HepG2 (cell line): Measurements from ENCODE around the gene KCND2. TPM values are rescaled to one million over a fixed set of nuclear protein-coding genes. Genes with fewer than 3 reads are reported as not detected.

Experiments
- ATAC-seq: fragments of 200-7000 bp; cut with Tn5 transposase; 3 replicates; pipeline ENCODE4 v1.9.1; 2020; ENCODE audit warnings: mild to moderate bottlenecking, moderate library complexity
- BruUV-seq: library from RNA; stranded (reverse); fragments of 400-500 nt; replicated peaks from 2 replicates; lab custom pipeline; 2021; lab: Mats Ljungman, UMichigan
- CTCF ChIA-PET: fragments of 300-600 bp; formaldehyde crosslinking; extraction: SDS; loops from one replicate; lab custom pipeline; 2021; ENCODE audit warnings: low total read pairs, inconsistent platforms, low intra/inter-chr PET ratio; lab: Yijun Ruan, JAX
- POLR2A ChIA-PET: fragments of 350-600 bp; sonication (Branson Sonifier 250); formaldehyde crosslinking; loops from one replicate; lab custom pipeline; 2020; ENCODE audit warnings: antibody characterized with exemption, inconsistent platforms; lab: Yijun Ruan, JAX
- DNase-seq: peaks from one replicate; pipeline ENCODE4 v3.0.0-alpha.2; 2015; ENCODE audit warnings: low spot score
- FAIRE-seq: peaks from 3 replicates; lab custom pipeline; 2011; peaks lifted over from hg19 to GRCh38; lab: Jason Lieb, UNC
- H2AFZ ChIP-seq: one replicate; pipeline ENCODE4 v1.6.1; 2011; ENCODE audit warnings: low read length, inconsistent platforms
- H3K27ac ChIP-seq: fragments of 300-600 bp; 3 replicates; pipeline ENCODE4 v1.8.0; 2011; ENCODE audit warnings: mixed run types, mild to moderate bottlenecking, mixed read lengths, low read length, inconsistent platforms; ENCODE audit not compliant: insufficient read depth; ENCODE audit errors: extremely low read length
- H3K27me3 ChIP-seq, 2 experiments: fragments of 200-600 bp in 1 of 2; 2 replicates in 1 of 2; 3 replicates in 1 of 2; pipeline versions ENCODE4 v1.6.0 to v1.8.0; 2011; ENCODE audit warnings: low read length in 2 of 2, mild to moderate bottlenecking in 2 of 2, moderate library complexity in 2 of 2, inconsistent platforms in 1 of 2; ENCODE audit not compliant: insufficient read depth in 2 of 2, control insufficient read depth in 1 of 2
- H3K36me3 ChIP-seq, 2 experiments: fragments of 200-600 bp in 1 of 2; replicated peaks in 1 of 2; 2 replicates in 1 of 2; 3 replicates in 1 of 2; pipeline versions ENCODE4 v1.5.1 to v1.8.0; 2011; ENCODE audit warnings: low read length in 2 of 2, inconsistent platforms in 1 of 2; ENCODE audit not compliant: insufficient read depth in 2 of 2, control insufficient read depth in 1 of 2
- H3K4me1 ChIP-seq: 2 replicates; pipeline ENCODE4 v1.5.1; 2012; ENCODE audit warnings: low read length, inconsistent platforms; ENCODE audit not compliant: insufficient read depth
- H3K4me2 ChIP-seq: 2 replicates; pipeline ENCODE4 v1.6.0; 2011; ENCODE audit warnings: low read depth, low read length, inconsistent platforms
- H3K4me3 ChIP-seq, 3 experiments: fragments of 200-600 bp in 1 of 3; sonication (generic), shearing (Covaris generic) in 1 of 3; replicated peaks in 1 of 3; 2 replicates each; pipeline ENCODE4 v1.5.1; 2011 to 2016; ENCODE audit warnings: low read length in 3 of 3, inconsistent platforms in 2 of 3, low read depth in 2 of 3, mild to moderate bottlenecking in 2 of 3, control low read depth in 1 of 3, mixed read lengths in 1 of 3; ENCODE audit not compliant: insufficient read depth in 1 of 3
- H3K79me2 ChIP-seq: one replicate; pipeline ENCODE4 v1.6.1; 2011; ENCODE audit warnings: low read length, inconsistent platforms; ENCODE audit not compliant: insufficient read depth
- H3K9ac ChIP-seq: 2 replicates; pipeline ENCODE4 v1.6.0; 2011; ENCODE audit warnings: mild to moderate bottlenecking, low read depth, low read length, inconsistent platforms; ENCODE audit not compliant: insufficient read depth
- H3K9me3 ChIP-seq: 2 replicates; pipeline ENCODE4 v1.5.1; 2012; ENCODE audit warnings: mild to moderate bottlenecking, low read length
- H4K20me1 ChIP-seq: 2 replicates; pipeline ENCODE4 v1.6.0; 2011; ENCODE audit warnings: inconsistent platforms, mild to moderate bottlenecking, low read length, moderate library complexity; ENCODE audit not compliant: insufficient read depth
- ATAD3A ChIP-seq: sonication (generic); formaldehyde crosslinking; IDR thresholded peaks from 2 replicates; pipeline ENCODE4 v1.4.0; 2020; ENCODE audit warnings: missing genetic modification reagents
- BCLAF1 ChIP-seq: fragments of 450-650 bp; IDR thresholded peaks from 2 replicates; pipeline ENCODE4 v1.6.1; 2017; ENCODE audit warnings: mild to moderate bottlenecking
- CHD2 ChIP-seq: IDR thresholded peaks from 2 replicates; pipeline ENCODE4 v1.6.1; 2011; ENCODE audit warnings: low read depth, low read length, improper control_type of control experiment
- GFI1 ChIP-seq: sonication (generic); formaldehyde crosslinking; IDR thresholded peaks from 2 replicates; pipeline ENCODE4 v1.5.0; 2020; ENCODE audit warnings: missing genetic modification reagents, mild to moderate bottlenecking, borderline replicate concordance
- HES4 ChIP-seq: sonication (generic); formaldehyde crosslinking; IDR thresholded peaks from 2 replicates; pipeline ENCODE4 v1.9.0; 2021; ENCODE audit warnings: mild to moderate bottlenecking, missing genetic modification reagents, borderline replicate concordance
- HOXA5 ChIP-seq: sonication (generic); formaldehyde crosslinking; IDR thresholded peaks from 2 replicates; pipeline ENCODE4 v1.4.0; 2020; ENCODE audit warnings: missing genetic modification reagents
- KMT2B ChIP-seq: IDR thresholded peaks from 2 replicates; pipeline ENCODE4 v1.6.1; 2016; ENCODE audit warnings: missing genetic modification reagents, missing compliant biosample characterization
- RFX1 ChIP-seq: fragments of 450-650 bp; IDR thresholded peaks from 2 replicates; pipeline ENCODE4 v1.6.1; 2017
- TCF7L2 ChIP-seq: IDR thresholded peaks from 2 replicates; pipeline ENCODE4 v1.6.1; 2011; ENCODE audit warnings: mild to moderate bottlenecking, low read depth, low read length, moderate library complexity
- ZBTB26 ChIP-seq: IDR thresholded peaks from 2 replicates; pipeline ENCODE4 v1.6.1; 2016; ENCODE audit warnings: missing compliant biosample characterization, missing genetic modification reagents, borderline replicate concordance
- ZNF160 ChIP-seq: sonication (generic); formaldehyde crosslinking; IDR thresholded peaks from 2 replicates; pipeline ENCODE4 v1.8.0; 2022; ENCODE audit warnings: mild to moderate bottlenecking, inconsistent platforms, missing genetic modification reagents
- ZNF205 ChIP-seq: IDR thresholded peaks from 2 replicates; pipeline ENCODE4 v1.6.1; 2018; ENCODE audit warnings: missing biosample characterization, missing genetic modification reagents
- ZNF615 ChIP-seq: sonication (generic); formaldehyde crosslinking; IDR thresholded peaks from 2 replicates; pipeline ENCODE4 v1.5.0; 2020; ENCODE audit warnings: mild to moderate bottlenecking, missing genetic modification reagents, borderline replicate concordance
- ZNF672 ChIP-seq: sonication (generic); formaldehyde crosslinking; IDR thresholded peaks from 2 replicates; pipeline ENCODE4 v1.8.1; 2022; ENCODE audit warnings: missing genetic modification reagents
- ZNF773 ChIP-seq: sonication (generic); formaldehyde crosslinking; IDR thresholded peaks from 2 replicates; pipeline ENCODE4 v1.4.0; 2020; ENCODE audit warnings: missing genetic modification reagents, borderline replicate concordance
- ZNF777 ChIP-seq: sonication (generic); formaldehyde crosslinking; IDR thresholded peaks from 2 replicates; pipeline ENCODE4 v1.4.0; 2020; ENCODE audit warnings: missing genetic modification reagents
- ZNF841 ChIP-seq: sonication (generic); formaldehyde crosslinking; IDR thresholded peaks from 2 replicates; pipeline ENCODE4 v1.8.1; 2023; ENCODE audit warnings: missing genetic modification reagents, borderline replicate concordance
- WGBS: methylation state at CpG from one replicate; pipeline ENCODE4 v1.1.6; 2017; ENCODE audit warnings: low lambda C conversion rate; 5-methylcytosine and 5-hydroxymethylcytosine counted together
- in situ Hi-C: cut with HindIII; loops from 2 replicates; pipeline ENCODE4 v1.10.0; 2017; ENCODE audit warnings: low pct_unique_long_range_greater_than_20kb; ENCODE audit not compliant: extremely low pct_ligation_motif_present
- intact Hi-C: fragments of 100-400 bp; cut with micrococcal nuclease; formaldehyde crosslinking; loops from one replicate; pipeline ENCODE4 v1.10.0; 2022; ENCODE audit not compliant: unreplicated experiment
- polyA plus RNA-seq, 8 experiments: library from polyadenylated mRNA; depleted of rRNA in 3 of 8; stranded (reverse) in 7 of 8; unstranded in 1 of 8; fragments of >200 nt; fragmentation: Illumina TruSeq in 4 of 8; extraction: Trizol in 4 of 8; gene quantifications; 2 replicates each; pipeline versions ENCODE4 v1.2.1 to v1.2.3, GENCODE V29; 2011 to 2016; ENCODE audit warnings: low read depth in 4 of 8, missing spikeins in 1 of 8, mixed read lengths in 1 of 8; ENCODE audit not compliant: insufficient read depth in 1 of 8
- total RNA-seq, 5 experiments: library from RNA; depleted of rRNA; stranded (reverse); fragments of >200 nt; fragmentation: Illumina TruSeq; extraction: Trizol; gene quantifications; 2 replicates each; pipeline ENCODE4 v1.2.3, GENCODE V29; 2016; ENCODE audit warnings: low read depth in 1 of 5

The KCND2 gene
- total and polyA plus RNA-seq, 2 of the 13 experiments (the other 11 are each of a cell fraction or from before 2014, with no cell fraction given) = not detected

DNA sequence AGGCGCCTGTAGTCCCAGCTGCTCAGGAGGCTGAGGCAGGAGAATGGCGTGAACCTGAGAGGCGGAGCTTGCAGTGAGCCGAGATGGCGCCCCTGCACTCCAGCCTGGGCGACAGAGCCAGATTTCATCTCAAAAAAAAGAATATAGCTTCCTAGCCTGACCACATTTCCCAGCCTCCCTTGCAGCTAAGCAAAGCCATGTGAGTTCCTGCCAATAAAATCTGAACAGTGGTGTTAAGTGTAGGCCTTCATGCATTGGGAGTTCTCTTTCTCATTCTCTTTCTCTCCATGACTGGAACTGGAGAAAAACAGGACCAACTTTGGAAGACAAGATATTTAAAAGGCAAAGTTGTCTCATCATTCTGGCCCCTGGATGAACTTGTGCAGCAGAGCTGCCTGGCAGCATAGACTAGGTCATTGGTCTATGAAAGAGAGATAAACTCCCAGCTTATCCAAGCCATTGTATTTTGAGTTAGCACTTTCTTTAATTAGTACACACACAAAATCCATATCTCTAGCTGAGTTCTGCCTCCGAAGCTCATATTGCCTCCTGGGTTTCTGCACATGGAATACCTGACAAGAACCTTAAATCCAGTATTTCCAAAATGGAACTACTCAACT lies 524.2 kb downstream of the KCND2 start:
- intact Hi-C loops = no loop called here
- ATAC-seq = no peak
- H3K4me3 ChIP-seq = no peak overlapping the region
- no peaks in the 10 kb centered on the region for H3K9me3 ChIP-seq
- in situ Hi-C loops = no loop called here
- POLR2A ChIA-PET = no interaction called here
- TF ChIP-seq HES4 (CRISPR knock-in tag) (no peak), ZNF205 (CRISPR knock-in tag) (no peak), ZNF160 (CRISPR knock-in tag) (no peak), ZNF672 (no peak), CHD2 (no peak)
- H3K27ac ChIP-seq = no peak overlapping the region
- no peaks in the 10 kb centered on the region for H3K27me3 ChIP-seq
- no TSS peak for BruUV-seq
- DNase-seq = no peak
- 38% methylated on average over 7 of the region's 7 CpGs for WGBS
- no peak overlapping the region for H3K9ac ChIP-seq
- no peaks in the 10 kb centered on the region for H3K79me2 ChIP-seq
- no peaks in the 10 kb centered on the region for H3K4me1 ChIP-seq
- CTCF ChIA-PET = no interaction called here
- no peaks in the 10 kb centered on the region for H3K36me3 ChIP-seq
- no peak overlapping the region for H2AFZ ChIP-seq
- FAIRE-seq = no peak
- H4K20me1 ChIP-seq = no peaks in the 10 kb centered on the region
- H3K4me2 ChIP-seq = no peak overlapping the region

GRCh38 chr7:120799147-120799546 lies 526.2 kb downstream of the KCND2 start:
- Histone ChIP-seq H3K79me2 (no peaks in the 10 kb centered on the region), H3K9me3 (no peaks in the 10 kb centered on the region), H3K27ac (no peak overlapping the region), H4K20me1 (no peaks in the 10 kb centered on the region), H3K36me3 (no peaks in the 10 kb centered on the region), H3K4me3 (no peak overlapping the region), H3K4me1 (no peaks in the 10 kb centered on the region), H3K27me3 (no peaks in the 10 kb centered on the region), H3K9ac (no peak overlapping the region), H3K4me2 (no peak overlapping the region), H2AFZ (no peak overlapping the region)
- in situ Hi-C loops = no loop called here
- WGBS = 29% methylated on average over 1 of the region's 1 CpG
- BruUV-seq = no TSS peak
- DNase-seq (no peak), FAIRE-seq (no peak), ATAC-seq (no peak; the same call in 2 of the 3 replicates)
- intact Hi-C loops = no loop called here
- POLR2A ChIA-PET = no interaction called here
- CTCF ChIA-PET = no interaction called here
- TF ChIP-seq ATAD3A (CRISPR knock-in tag) (no peak), KMT2B (CRISPR knock-in tag) (no peak), ZNF615 (CRISPR knock-in tag) (no peak), TCF7L2 (no peak), HOXA5 (CRISPR knock-in tag) (no peak), BCLAF1 (no peak), ZNF773 (no peak), GFI1 (CRISPR knock-in tag) (no peak), ZNF841 (CRISPR knock-in tag) (no peak), ZBTB26 (no peak), ZNF777 (CRISPR knock-in tag) (no peak), RFX1 (no peak)
